ENCODE results near the gene CCNL2. TPM values are rescaled to one million over a fixed set of nuclear protein-coding genes. Genes with fewer than 3 reads are reported as not detected.

The CCNL2 gene
- total and polyA plus RNA-seq, 2 of the 13 experiments (the other 11 are each of a cell fraction or from before 2014, with no cell fraction given) = 105 to 340 TPM

- TF ChIP-seq ZBTB33 (CRISPR knock-in tag; IDR thresholded peaks at IDR 0.05) = no peak
- peak in 1 of 2 experiments; percentile 64; a peak in 1 of 4 replicates for TF ChIP-seq POLR2A (IDR thresholded peaks at IDR 0.05; ENCODE audit: insufficient read depth in 1 of 2, low read depth in 2 of 2, low read length in 2 of 2)
- peak; percentile 70 for TF ChIP-seq ZSCAN21 (CRISPR knock-in tag; IDR thresholded peaks at IDR 0.05; ENCODE audit: borderline replicate concordance)
- TF ChIP-seq NR2F6 (IDR thresholded peaks at IDR 0.05) = peak; percentile 71
- peak; percentile 93 for TF ChIP-seq NR2F6 (CRISPR knock-in tag; IDR thresholded peaks at IDR 0.05)
- no peak for TF ChIP-seq ZBTB21 (CRISPR knock-in tag; IDR thresholded peaks at IDR 0.05)
- TF ChIP-seq REST (IDR thresholded peaks at IDR 0.05; ENCODE audit: borderline replicate concordance in 1 of 2, low read depth in 1 of 2, low read length in 2 of 2) = no peak
- no peak for TF ChIP-seq KMT2A (CRISPR knock-in tag; IDR thresholded peaks at IDR 0.05)
- TF ChIP-seq NFE2 (CRISPR knock-in tag; IDR thresholded peaks at IDR 0.05) = no peak
- TF ChIP-seq ZZZ3 (CRISPR knock-in tag; IDR thresholded peaks at IDR 0.05; ENCODE audit: borderline replicate concordance) = no peak
- peak; percentile 93; the same call in 1 of the 2 replicates for TF ChIP-seq MAZ (IDR thresholded peaks at IDR 0.05; ENCODE audit: borderline replicate concordance, low read depth, low read length)
- peak; percentile 86 for TF ChIP-seq MAZ (CRISPR knock-in tag; IDR thresholded peaks at IDR 0.05; ENCODE audit: low read depth)
- peak; percentile 51; the same call in 1 of the 2 replicates for TF ChIP-seq TARDBP (CRISPR knock-in tag; IDR thresholded peaks at IDR 0.05)
- TF ChIP-seq BCL3 (CRISPR knock-in tag; IDR thresholded peaks at IDR 0.05) = 0 out of 2 replicates have a peak, but pooled peaks have one; percentile 69
- no peak; the same call in 1 of the 2 replicates for TF ChIP-seq ZNF558 (CRISPR knock-in tag; IDR thresholded peaks at IDR 0.05; ENCODE audit: borderline replicate concordance)
- TF ChIP-seq PTBP1 (IDR thresholded peaks at IDR 0.05; ENCODE audit: low read depth, low read length, poor library complexity, severe bottlenecking) = peak; percentile 31
- no peak; the same call in 1 of the 2 replicates for TF ChIP-seq ETS1 (CRISPR knock-in tag; IDR thresholded peaks at IDR 0.05)
- TF ChIP-seq ZNF816 (CRISPR knock-in tag; IDR thresholded peaks at IDR 0.05; ENCODE audit: borderline replicate concordance) = no peak
- TF ChIP-seq GRHL1 (CRISPR knock-in tag; conservative IDR thresholded peaks at IDR 0.05) = no peak
- peak; percentile 22; the same call in 1 of the 2 replicates for TF ChIP-seq ZNF619 (CRISPR knock-in tag; IDR thresholded peaks at IDR 0.05)
- 0 out of 2 replicates have a peak, but pooled peaks have one; percentile 65 for TF ChIP-seq ZNF33B (CRISPR knock-in tag; IDR thresholded peaks at IDR 0.05)
Measured at GRCh38 chr1:1431845-1432273, 32.7 kb upstream of the CCNL2 start (continued).
